ENCODE data around the gene RAPGEF5.

- TF ChIP-seq, protein P1, sequence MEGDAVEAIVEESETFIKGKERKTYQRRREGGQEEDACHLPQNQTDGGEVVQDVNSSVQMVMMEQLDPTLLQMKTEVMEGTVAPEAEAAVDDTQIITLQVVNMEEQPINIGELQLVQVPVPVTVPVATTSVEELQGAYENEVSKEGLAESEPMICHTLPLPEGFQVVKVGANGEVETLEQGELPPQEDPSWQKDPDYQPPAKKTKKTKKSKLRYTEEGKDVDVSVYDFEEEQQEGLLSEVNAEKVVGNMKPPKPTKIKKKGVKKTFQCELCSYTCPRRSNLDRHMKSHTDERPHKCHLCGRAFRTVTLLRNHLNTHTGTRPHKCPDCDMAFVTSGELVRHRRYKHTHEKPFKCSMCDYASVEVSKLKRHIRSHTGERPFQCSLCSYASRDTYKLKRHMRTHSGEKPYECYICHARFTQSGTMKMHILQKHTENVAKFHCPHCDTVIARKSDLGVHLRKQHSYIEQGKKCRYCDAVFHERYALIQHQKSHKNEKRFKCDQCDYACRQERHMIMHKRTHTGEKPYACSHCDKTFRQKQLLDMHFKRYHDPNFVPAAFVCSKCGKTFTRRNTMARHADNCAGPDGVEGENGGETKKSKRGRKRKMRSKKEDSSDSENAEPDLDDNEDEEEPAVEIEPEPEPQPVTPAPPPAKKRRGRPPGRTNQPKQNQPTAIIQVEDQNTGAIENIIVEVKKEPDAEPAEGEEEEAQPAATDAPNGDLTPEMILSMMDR (IDR thresholded peaks at IDR 0.05 in 8 of 11, conservative IDR thresholded peaks at IDR 0.05 in 3 of 11): no peak
- no peak for TF ChIP-seq POLR2A (IDR thresholded peaks at IDR 0.05)
Measured at GRCh38 chr7:22348379-22348778, 8.6 kb downstream of the RAPGEF5 start.
